GM19193 (cell line): ENCODE results near the gene CDK5RAP2.

Experiments used
- POLR2A ChIP-seq: IDR thresholded peaks from 4 replicates; pipeline ENCODE4 v1.6.1; 2011; ENCODE audit not compliant: insufficient read depth, insufficient read length; ENCODE audit errors: extremely low read depth

The CDK5RAP2 gene

GRCh38 chr9:120608421-120608820 is 28.5 kb upstream of the CDK5RAP2 start:
- no peak for TF ChIP-seq POLR2A

- no peak for TF ChIP-seq POLR2A
Measured at GRCh38 chr9:120603591-120603990, 23.6 kb upstream of the CDK5RAP2 start.

GRCh38 chr9:120603010-120603409 is 23.0 kb upstream of the CDK5RAP2 start:
- no peak for TF ChIP-seq POLR2A

- no peak for TF ChIP-seq POLR2A
Measured at GRCh38 chr9:120593955-120594277, 13.9 kb upstream of the CDK5RAP2 start.

- no peak for TF ChIP-seq POLR2A
Measured at GRCh38 chr9:120593250-120593954, 13.4 kb upstream of the CDK5RAP2 start.

- TF ChIP-seq POLR2A = no peak
Measured at GRCh38 chr9:120592210-120592609, 12.2 kb upstream of the CDK5RAP2 start.

- TF ChIP-seq POLR2A = no peak
Measured at GRCh38 chr9:120587328-120587727, 7.4 kb upstream of the CDK5RAP2 start.

- TF ChIP-seq POLR2A = no peak
Measured at GRCh38 chr9:120583958-120584369, 4.0 kb upstream of the CDK5RAP2 start.

- no peak for TF ChIP-seq POLR2A
Measured at GRCh38 chr9:120579139-120580050, 572 bp downstream of the CDK5RAP2 start.

GRCh38 chr9:120574473-120574872 is 5.5 kb downstream of the CDK5RAP2 start:
- no peak for TF ChIP-seq POLR2A

GRCh38 chr9:120572472-120572871 is 7.5 kb downstream of the CDK5RAP2 start:
- no peak for TF ChIP-seq POLR2A

GRCh38 chr9:120571443-120572257 is 8.3 kb downstream of the CDK5RAP2 start:
- TF ChIP-seq POLR2A = no peak

- no peak for TF ChIP-seq POLR2A
Measured at GRCh38 chr9:120570296-120570695, 9.7 kb downstream of the CDK5RAP2 start.

GRCh38 chr9:120569556-120569955 is 10.4 kb downstream of the CDK5RAP2 start:
- TF ChIP-seq POLR2A = no peak

- TF ChIP-seq POLR2A = no peak
Measured at GRCh38 chr9:120568816-120569215, 11.2 kb downstream of the CDK5RAP2 start.
